Keratinocyte (primary cell): Measurements from ENCODE around the gene C13orf42.

Experiments
- CTCF ChIP-seq, 3 experiments: IDR thresholded peaks in 1 of 3; conservative IDR thresholded peaks in 1 of 3; optimal IDR thresholded peaks in 1 of 3; 2 replicates in 2 of 3; 3 replicates in 1 of 3; pipeline versions ENCODE3 to v1.5.1; 2011; ENCODE audit warnings: low read length in 3 of 3, mild to moderate bottlenecking in 3 of 3, moderate library complexity in 2 of 3, control low read depth in 1 of 3, inconsistent platforms in 1 of 3; ENCODE audit not compliant: insufficient read depth in 2 of 3; ENCODE audit errors: extremely low read depth in 1 of 3
- EZH2 ChIP-seq: IDR thresholded peaks from one replicate; pipeline ENCODE4 v1.6.1; 2012; ENCODE audit warnings: inconsistent platforms, mild to moderate bottlenecking, low read length, moderate library complexity

GRCh38 chr13:51041710-51042109 is 69.4 kb downstream of the C13orf42 start:
- no peak for TF ChIP-seq CTCF (optimal IDR thresholded peaks at IDR 0.05 in 1 of 3, IDR thresholded peaks at IDR 0.05 in 1 of 3, conservative IDR thresholded peaks at IDR 0.05 in 1 of 3; ENCODE audit: extremely low read depth in 1 of 3, insufficient read depth in 2 of 3, low read length in 3 of 3)
- no peak for TF ChIP-seq EZH2
